GM12878 (cell line): ENCODE data around the gene NDUFA12. TPM values are rescaled to one million over a fixed set of nuclear protein-coding genes. Genes with fewer than 3 reads are reported as not detected.

Experiments used
- ATAC-seq: fragments of 200-7000 bp; cut with Tn5 transposase; 3 replicates; pipeline ENCODE4 v1.9.1; 2020; ENCODE audit warnings: mild to moderate bottlenecking, moderate library complexity
- BruUV-seq: library from RNA; stranded (reverse); fragments of 400-500 nt; replicated peaks from 2 replicates; lab custom pipeline; 2021; lab: Mats Ljungman, UMichigan
- CTCF ChIA-PET: fragments of 300-600 bp; sonication (Branson Sonifier 250); formaldehyde crosslinking; extraction: SDS; loops from one replicate; lab custom pipeline; 2021; ENCODE audit warnings: inconsistent platforms; lab: Yijun Ruan, JAX
- POLR2A ChIA-PET: fragments of 350-600 bp; formaldehyde crosslinking; extraction: SDS; loops from one replicate; lab custom pipeline; 2021; ENCODE audit warnings: inconsistent platforms; lab: Charles Lee
- RAD21 ChIA-PET: fragments of 300-600 bp; sonication (Branson Sonifier 250); formaldehyde crosslinking; loops from one replicate; lab custom pipeline; 2023; ENCODE audit warnings: antibody characterized with exemption; ENCODE audit not compliant: unreplicated experiment; lab: Charles Lee
- SMC1A ChIA-PET: fragments of 300-600 bp; sonication (Branson Sonifier 250); formaldehyde crosslinking; loops from one replicate; lab custom pipeline; 2023; ENCODE audit not compliant: unreplicated experiment, uncharacterized antibody; lab: Charles Lee
- DNase-seq: peaks from one replicate; pipeline ENCODE4 v3.0.0-alpha.2; 2011; ENCODE audit warnings: low read depth, low spot score
- FAIRE-seq: peaks from 3 replicates; lab custom pipeline; 2011; peaks lifted over from hg19 to GRCh38; lab: Jason Lieb, UNC
- H2AFZ ChIP-seq: 2 replicates; pipeline ENCODE4 v1.6.0; 2011; ENCODE audit warnings: low read depth, low read length, control low read depth; ENCODE audit not compliant: control insufficient read depth
- H3K27ac ChIP-seq: 2 replicates; pipeline ENCODE4 v1.5.1; 2011; ENCODE audit warnings: control low read depth; ENCODE audit not compliant: control insufficient read depth, insufficient read depth
- H3K27me3 ChIP-seq, 2 experiments: replicated peaks in 1 of 2; 2 replicates each; pipeline versions ENCODE4 v1.6.0 to v1.6.1; 2011; ENCODE audit warnings: low read length in 1 of 2; ENCODE audit not compliant: control insufficient read depth in 2 of 2, insufficient read depth in 2 of 2
- H3K36me3 ChIP-seq, 2 experiments: 2 replicates each; pipeline ENCODE4 v1.5.1; 2011; ENCODE audit warnings: low read length in 1 of 2; ENCODE audit not compliant: control insufficient read depth in 2 of 2, insufficient read depth in 2 of 2
- H3K4me1 ChIP-seq: 2 replicates; pipeline ENCODE4 v1.6.1; 2011; ENCODE audit warnings: mild to moderate bottlenecking, low read length, moderate library complexity, mixed read lengths; ENCODE audit not compliant: control insufficient read depth, insufficient read depth
- H3K4me2 ChIP-seq: 2 replicates; pipeline ENCODE4 v1.6.0; 2011; ENCODE audit warnings: control low read depth; ENCODE audit not compliant: control insufficient read depth, insufficient read depth
- H3K4me3 ChIP-seq: fragments of 200-600 bp; sonication (generic); 2 replicates; pipeline ENCODE4 v1.5.1; 2016
- H3K79me2 ChIP-seq: 2 replicates; pipeline ENCODE4 v1.6.0; 2011; ENCODE audit warnings: low read length; ENCODE audit not compliant: control insufficient read depth, insufficient read depth
- H3K9ac ChIP-seq: 2 replicates; pipeline ENCODE4 v1.8.0; 2011; ENCODE audit warnings: low read length, control low read depth, mixed read lengths; ENCODE audit not compliant: control insufficient read depth, insufficient read depth
- H3K9me3 ChIP-seq: replicated peaks from 3 replicates; pipeline ENCODE4 v1.5.1; 2011; ENCODE audit warnings: mild to moderate bottlenecking, low read length; ENCODE audit not compliant: control insufficient read depth, insufficient read depth
- H4K20me1 ChIP-seq: 2 replicates; pipeline ENCODE4 v1.6.0; 2011; ENCODE audit not compliant: control insufficient read depth, insufficient read depth
- CEBPB ChIP-seq, 2 experiments: fragments of 150-350 bp in 1 of 2; IDR thresholded peaks; 2 replicates each; pipeline ENCODE4 v1.6.1; 2012 to 2014; ENCODE audit warnings: low read depth in 2 of 2, low read length in 2 of 2, borderline replicate concordance in 1 of 2, inconsistent platforms in 1 of 2
- DPF2 ChIP-seq: fragments of 450-650 bp; IDR thresholded peaks from 2 replicates; pipeline ENCODE4 v1.6.1; 2017; ENCODE audit warnings: mild to moderate bottlenecking
- HCFC1 ChIP-seq: fragments of 150-350 bp; IDR thresholded peaks from 2 replicates; pipeline ENCODE4 v1.6.1; 2014; ENCODE audit warnings: low read length
- HDAC6 ChIP-seq: fragments of 200-600 bp; sonication (generic); IDR thresholded peaks from one replicate; pipeline ENCODE4 v1.8.0; 2017; ENCODE audit warnings: antibody characterized with exemption; ENCODE audit not compliant: unreplicated experiment
- SPI1 ChIP-seq: IDR thresholded peaks from 2 replicates; pipeline ENCODE4 v1.6.1; 2011; ENCODE audit warnings: low read depth, mild to moderate bottlenecking, low read length, moderate library complexity, borderline replicate concordance; ENCODE audit not compliant: insufficient read depth
- ZNF24 ChIP-seq: fragments of 450-650 bp; IDR thresholded peaks from 2 replicates; pipeline ENCODE4 v1.6.1; 2017; ENCODE audit warnings: antibody characterized with exemption, mild to moderate bottlenecking
- ZNF384 ChIP-seq: IDR thresholded peaks from 2 replicates; pipeline ENCODE4 v1.6.1; 2012; ENCODE audit warnings: low read depth, mild to moderate bottlenecking, low read length, improper control_type of control experiment, borderline replicate concordance
- WGBS: methylation state at CpG from one replicate; pipeline ENCODE4 v1.1.6; 2016; ENCODE audit warnings: low lambda C conversion rate; ENCODE audit not compliant: insufficient replicate concordance, insufficient coverage; ENCODE audit errors: missing lambda C conversion rate; 5-methylcytosine and 5-hydroxymethylcytosine counted together
- in situ Hi-C: fragments of 300-500 bp; cut with MboI; formaldehyde crosslinking; loops from 9 replicates; pipeline ENCODE4 v1.14.3; 2018; ENCODE audit warnings: mixed read lengths
- intact Hi-C: fragments of 100-400 bp; cut with micrococcal nuclease; formaldehyde crosslinking; loops from one replicate; pipeline ENCODE4 v1.14.2; 2022; ENCODE audit not compliant: unreplicated experiment
- polyA plus RNA-seq, 11 experiments: library from polyadenylated mRNA; depleted of rRNA in 4 of 11; unstranded in 6 of 11; stranded (reverse) in 5 of 11; fragments of >200 nt; fragmentation: Nextera tagmentation in 4 of 11; fragmentation: Illumina TruSeq in 1 of 11; extraction: Ambion mirVana in 4 of 11; extraction: Trizol in 1 of 11; gene quantifications; 1 replicate in 1 of 11; 2 replicates in 10 of 11; pipeline versions ENCODE4 v1.2.1 to v1.2.3, GENCODE V29; 2011 to 2016; ENCODE audit warnings: inconsistent platforms in 2 of 11, missing spikeins in 2 of 11, low read depth in 1 of 11
- total RNA-seq, 4 experiments: library from RNA; depleted of rRNA in 3 of 4; stranded (reverse); fragments of >200 nt in 3 of 4; fragmentation: Illumina TruSeq in 1 of 4; extraction: Trizol in 1 of 4; gene quantifications; 2 replicates each; pipeline versions ENCODE4 v1.2.1 to v1.2.3, GENCODE V29; 2013 to 2021

The NDUFA12 gene
- total and polyA plus RNA-seq, 10 of the 15 experiments (the other 5 are each of a cell fraction or from before 2014, with no cell fraction given) = 141 to 1,021 (median 295) TPM

DNA sequence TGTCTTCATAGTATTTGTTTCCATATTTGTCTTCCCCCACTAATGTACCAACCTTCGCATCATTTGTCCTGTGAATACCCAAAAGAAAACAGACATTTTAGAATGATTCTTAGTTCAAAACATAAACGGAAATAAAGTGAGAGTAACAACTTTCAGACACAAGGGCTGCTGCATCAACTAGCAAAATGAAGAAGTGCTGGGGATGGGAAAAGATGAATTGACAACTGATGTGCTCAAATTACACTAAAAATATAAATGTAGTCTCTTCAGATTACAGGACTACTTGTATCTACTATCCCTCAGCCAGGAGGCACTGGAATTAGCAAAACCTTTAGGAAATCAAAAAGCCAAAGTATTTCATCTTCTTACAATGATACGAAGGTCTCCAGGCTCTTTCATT, 743 bp downstream of the NDUFA12 start:
- peak overlapping the region; percentile 67 for H3K4me2 ChIP-seq
- peak overlapping the region; percentile 85 for H3K4me3 ChIP-seq
- H4K20me1 ChIP-seq = no peaks in the 10 kb centered on the region
- peak; percentile 2; the same call in 1 of the 3 replicates for ATAC-seq
- no peaks in the 10 kb centered on the region for H3K27me3 ChIP-seq
- H3K27ac ChIP-seq = peak overlapping the region; percentile 63
- no peak for DNase-seq
- peak overlapping the region; percentile 88 for H2AFZ ChIP-seq
- H3K79me2 ChIP-seq = peaks cover 44% of the 10 kb centered on the region
- CTCF ChIA-PET = no interaction called here
- TF ChIP-seq ZNF384 (no peak), DPF2 (no peak), SPI1 (0 out of 2 replicates have a peak, but pooled peaks have one; percentile 23)
- TF ChIP-seq, all 136 proteins: peak for 1
- Histone ChIP-seq H3K4me1 (no peaks in the 10 kb centered on the region), H3K9me3 (no peaks in the 10 kb centered on the region; the same call in 2 of the 3 replicates), H3K36me3 (0 out of 4 replicates have a peak, but pooled peaks cover 0 to 3% of the 10 kb centered on the region in 2 experiments), H3K9ac (peak overlapping the region; percentile 80)
- ChIA-PET POLR2A (interaction anchor here (0.5 to 1.1 kb wide), 4 partner anchors 17 to 566 kb away, joined by 3 to 7 read pairs (median 4); no protein-coding TSS in a partner anchor), RAD21 (interaction anchor here (1.4 kb wide), 1 partner anchor 71 kb away, joined by 5 read pairs; the partner anchor contains the start of gene NR2C1), SMC1A (interaction anchor here (1.8 kb wide), 1 partner anchor 12 kb away, joined by 13 read pairs; no protein-coding TSS in a partner anchor)
- in situ Hi-C loops (no loop called here), intact Hi-C loops (loop anchor here (5.0 to 10.0 kb wide), 2 partner anchors 170 to 1328 kb away; partner anchors contain the start of gene CRADD)
- FAIRE-seq = no peak
- 1% methylated on average over 3 of the region's 3 CpGs for WGBS
- TSS peak; percentile 62 for BruUV-seq

DNA sequence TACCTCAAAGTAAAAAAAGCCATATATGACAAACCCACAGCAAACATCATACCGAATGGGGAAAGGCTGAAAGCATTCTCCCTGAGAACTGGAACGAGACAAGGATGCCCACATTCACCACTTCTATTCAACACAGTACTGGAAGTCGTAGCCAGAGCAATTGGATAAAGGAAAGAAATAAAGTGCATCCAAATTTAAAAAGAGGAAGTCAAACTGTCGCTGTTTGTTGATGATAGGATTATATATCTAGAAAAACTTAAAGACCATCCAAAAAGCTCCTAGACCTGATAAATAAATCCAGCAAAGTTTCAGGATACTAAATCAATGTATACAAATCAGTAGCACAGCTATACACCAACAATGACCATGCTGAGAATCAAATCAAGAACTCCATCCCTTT, 5.2 kb downstream of the NDUFA12 start:
- Histone ChIP-seq H3K27ac (no peak overlapping the region), H3K4me1 (no peaks in the 10 kb centered on the region), H4K20me1 (no peaks in the 10 kb centered on the region), H3K9ac (no peak overlapping the region)
- BruUV-seq = no TSS peak
- SMC1A ChIA-PET = interaction anchor here (0.6 to 1.6 kb wide), 3 partner anchors 74 to 784 kb away, joined by 3 to 5 read pairs (median 3); no protein-coding TSS in a partner anchor
- POLR2A ChIA-PET = no interaction called here
- intact Hi-C loops = no loop called here
- in situ Hi-C loops = no loop called here
- no peak for ATAC-seq
- no peak for DNase-seq
- TF ChIP-seq HCFC1 = no peak
- no peak for TF ChIP-seq HDAC6
- peak; percentile 78 for TF ChIP-seq SPI1
- no peak for TF ChIP-seq CEBPB (IDR thresholded peaks at IDR 0.05; ENCODE audit: borderline replicate concordance in 1 of 2, low read depth in 2 of 2, low read length in 2 of 2)
- TF ChIP-seq ZNF24 = no peak
- TF ChIP-seq, all 136 proteins: peak for 1
- no peaks in the 10 kb centered on the region for H3K9me3 ChIP-seq
- H3K79me2 ChIP-seq = peaks cover 52% of the 10 kb centered on the region
- peak overlapping the region; percentile 27; the same call in 1 of the 2 replicates for H3K4me2 ChIP-seq
- FAIRE-seq = no peak
- no peak overlapping the region for H2AFZ ChIP-seq
- 49% methylated on average over 4 of the region's 4 CpGs for WGBS
- RAD21 ChIA-PET = no interaction called here
- CTCF ChIA-PET = no interaction called here
- 0 out of 2 replicates have a peak overlapping the region, but pooled peaks have one; percentile 25 for H3K4me3 ChIP-seq
- H3K27me3 ChIP-seq = no peaks in the 10 kb centered on the region
- peaks cover 0 to 6% of the 10 kb centered on the region in 2 experiments; a peak in 1 of 4 replicates for H3K36me3 ChIP-seq
